Lung microvascular endothelial cell (primary cell): ENCODE measurements around the gene MBD2. TPM values are rescaled to one million over a fixed set of nuclear protein-coding genes. Genes with fewer than 3 reads are reported as not detected.

Source experiments
- DNase-seq, 2 donors: peaks; one replicate each; pipeline versions ENCODE4 v3.0.0 to v3.0.0-alpha.2; 2010; ENCODE audit warnings: low read depth in 2 of 2
- total RNA-seq: library from RNA; depleted of rRNA; stranded (reverse); fragments of >200 nt; gene quantifications from 2 replicates; pipeline ENCODE4 v1.2.1, GENCODE V29; 2014

MBD2 gene
- total RNA-seq, 1 donor from 2014 or later: 45.0 TPM

DNA sequence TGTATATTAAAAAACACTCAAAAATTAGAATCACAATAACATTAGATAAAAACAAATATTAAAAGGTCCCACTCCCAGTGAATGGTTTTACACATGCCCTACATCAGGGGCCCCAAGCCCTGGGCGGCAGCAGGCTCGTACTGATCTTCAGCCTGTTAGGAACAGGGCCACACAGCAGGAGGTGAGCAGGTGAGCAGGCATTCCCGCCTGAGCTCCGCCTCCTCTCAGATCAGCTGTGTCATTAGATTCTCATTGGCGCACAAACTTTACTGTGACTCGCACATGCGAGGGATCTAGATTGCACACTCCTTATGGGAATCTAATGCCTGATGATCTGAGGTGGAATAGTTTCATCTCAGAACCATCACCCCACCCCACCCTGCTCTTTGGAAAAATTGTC is 74.2 kb downstream of the MBD2 start:
- DNase-seq: no peak

DNA sequence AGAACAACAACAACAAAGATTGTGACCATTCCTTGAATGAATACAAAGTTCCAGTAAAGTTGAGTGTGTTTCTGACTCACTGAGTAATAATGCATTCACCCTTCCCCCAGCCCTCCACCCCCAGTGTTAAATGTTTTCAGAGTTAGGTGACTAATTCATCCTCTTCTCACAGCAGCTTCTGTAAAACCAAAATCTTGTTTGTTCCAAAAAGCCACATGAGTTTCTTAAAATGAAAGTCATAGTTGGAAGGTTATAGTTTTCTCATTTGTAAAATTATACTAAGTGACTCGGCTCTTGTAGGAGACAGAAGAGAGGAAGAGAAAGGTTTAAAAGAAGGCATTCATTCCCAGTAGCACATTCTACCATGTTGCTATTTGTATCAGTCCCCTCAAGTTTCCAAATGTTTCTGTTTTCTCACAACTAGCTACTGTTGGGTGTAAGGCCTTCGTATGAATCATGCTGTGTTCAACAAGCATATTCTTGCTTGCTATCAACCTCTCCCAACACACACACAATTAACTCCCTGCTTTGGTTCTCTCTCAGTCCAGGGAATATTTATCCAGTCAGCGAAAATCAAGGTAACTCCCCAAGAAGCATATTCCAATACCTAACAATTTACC is 75.3 kb downstream of the MBD2 start:
- DNase-seq: peak; percentile 64 to 91

DNA sequence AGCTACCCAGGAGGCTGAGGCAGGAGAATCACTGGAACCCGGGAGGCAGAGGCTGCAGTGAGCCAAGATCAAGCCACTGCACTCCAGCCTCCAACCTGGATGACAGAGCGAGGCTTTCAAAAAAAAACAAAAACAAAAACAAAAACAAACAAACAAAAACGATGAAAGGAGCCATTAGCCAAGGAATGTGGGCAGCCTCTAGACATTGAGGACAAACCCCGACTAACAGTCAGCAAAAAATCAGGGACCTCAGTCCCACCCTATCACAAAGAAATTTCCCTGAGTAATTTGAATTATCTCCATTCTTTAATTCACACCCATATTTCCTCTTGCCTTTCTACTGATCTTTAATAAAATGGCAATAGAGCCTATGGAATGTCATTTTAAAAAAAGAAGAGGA is 75.8 kb downstream of the MBD2 start:
- no peak for DNase-seq

DNA sequence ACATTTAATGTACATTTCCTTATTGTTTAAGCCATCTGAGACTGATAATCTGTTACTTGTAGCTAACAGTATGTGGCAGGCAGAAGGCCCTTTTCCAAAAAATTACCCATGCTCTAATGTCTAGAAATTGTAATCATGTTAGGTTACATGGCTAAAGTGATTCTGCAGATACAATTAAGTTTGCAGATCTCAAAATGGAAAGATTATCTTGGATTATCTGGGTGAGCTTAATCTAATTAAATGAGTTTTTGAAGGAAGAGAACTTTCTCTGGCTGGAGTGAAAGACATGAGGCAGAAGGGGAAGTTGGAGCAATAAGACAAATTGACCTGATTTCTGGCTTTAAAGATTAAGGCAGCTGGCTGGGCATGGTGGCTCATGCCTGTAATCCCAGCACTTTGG is 76.3 kb downstream of the MBD2 start:
- DNase-seq: no peak

DNA sequence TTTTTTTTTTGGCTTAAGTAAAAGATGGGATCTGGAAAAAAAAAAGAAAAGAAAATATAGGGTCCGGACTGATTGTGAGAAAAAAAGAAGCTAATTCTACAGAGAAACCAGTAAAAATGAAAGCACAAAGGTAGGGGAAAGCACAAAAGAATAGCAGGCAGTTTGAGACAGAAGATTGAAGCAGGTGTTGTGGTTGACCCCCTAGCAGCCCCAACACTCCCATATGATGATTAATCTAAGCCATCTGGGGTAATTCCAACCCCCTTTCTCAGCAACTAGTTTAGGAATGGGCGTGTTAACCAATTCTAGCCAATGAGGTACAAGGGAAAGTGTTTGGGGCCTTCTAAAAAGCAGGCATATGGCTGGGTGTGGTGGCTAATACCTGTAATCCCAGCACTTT is 77.0 kb downstream of the MBD2 start:
- no peak for DNase-seq

DNA sequence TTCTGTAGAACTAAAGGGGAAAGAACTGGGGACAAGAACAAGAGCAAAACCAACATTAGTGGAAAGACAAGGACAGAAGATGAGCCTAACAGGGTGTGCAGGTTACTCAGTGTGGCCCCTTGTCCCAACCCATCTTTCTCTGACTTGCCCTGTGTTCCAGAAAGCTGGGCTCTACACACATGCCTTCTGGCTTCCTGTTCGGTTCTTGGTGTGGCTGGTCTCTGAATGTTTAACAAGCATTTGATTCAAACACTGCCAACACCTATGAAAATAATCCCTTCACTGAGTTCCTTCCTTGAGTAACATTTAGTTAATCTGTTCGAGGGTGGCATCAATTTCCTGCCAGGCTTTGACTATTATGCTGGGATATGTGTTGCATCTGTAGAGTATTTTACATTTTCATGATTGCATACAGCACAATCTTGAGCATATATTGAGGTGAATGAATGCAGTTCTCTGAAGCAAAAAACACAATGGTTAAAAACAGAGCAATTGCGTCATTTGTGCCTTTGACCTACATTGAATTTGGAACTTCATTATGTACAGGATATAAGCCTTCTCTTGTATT is 83.3 kb downstream of the MBD2 start:
- no peak for DNase-seq

DNA sequence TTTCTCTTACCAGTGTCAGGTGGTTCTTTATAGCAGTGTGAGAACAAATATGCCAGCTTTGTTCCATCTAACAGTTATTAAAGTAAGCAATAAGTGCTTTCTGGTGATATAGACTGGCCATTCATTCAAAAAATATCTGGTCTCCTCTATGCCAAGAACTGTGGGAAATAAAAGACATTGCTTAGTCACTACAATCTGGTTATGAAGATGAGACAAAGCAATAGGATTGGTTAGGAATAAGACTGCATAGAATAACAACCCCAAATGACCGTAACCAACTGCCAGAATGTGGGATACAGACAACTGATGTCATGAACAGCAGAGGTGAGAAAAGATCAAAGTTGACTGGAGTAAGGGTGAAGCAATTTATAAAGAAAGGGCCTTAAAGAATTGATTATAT is 83.8 kb downstream of the MBD2 start:
- no peak for DNase-seq

DNA sequence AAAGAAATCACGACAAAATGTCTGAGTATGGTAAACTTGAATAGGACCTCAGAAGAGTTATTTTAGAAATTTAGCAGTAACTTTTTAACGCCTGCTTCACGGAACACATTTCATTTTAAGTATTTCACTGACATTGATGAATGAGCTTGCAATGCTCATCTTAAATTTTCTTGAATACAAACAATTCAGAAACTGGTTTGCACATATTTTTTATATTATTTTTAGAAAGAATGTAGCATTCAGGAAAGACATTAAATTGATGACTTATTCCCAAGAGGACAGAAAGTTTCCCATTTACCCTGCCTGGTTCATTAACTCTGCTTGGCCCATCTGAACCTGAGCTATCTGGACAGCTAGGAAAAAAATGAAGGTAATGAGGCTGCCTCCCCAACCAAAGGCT is 89.3 kb downstream of the MBD2 start:
- DNase-seq: no peak

DNA sequence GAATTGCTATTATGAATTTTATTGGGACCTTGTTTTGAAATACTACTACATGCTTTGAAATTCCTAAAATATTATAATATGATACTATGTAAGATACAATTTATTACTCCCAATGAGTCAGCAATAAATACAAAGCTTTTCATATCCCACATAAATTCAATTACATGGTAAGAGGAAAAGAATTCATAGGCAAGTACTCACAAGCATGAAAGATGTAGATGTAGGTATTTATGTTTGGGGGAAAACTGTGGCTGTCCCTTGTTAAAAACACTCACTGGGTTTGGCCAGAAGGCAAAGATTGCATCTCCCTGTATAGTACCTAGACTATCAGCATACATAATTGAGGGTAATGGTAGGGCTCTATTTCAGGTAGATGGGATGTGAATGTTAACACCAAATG is 90.4 kb downstream of the MBD2 start:
- no peak for DNase-seq

DNA sequence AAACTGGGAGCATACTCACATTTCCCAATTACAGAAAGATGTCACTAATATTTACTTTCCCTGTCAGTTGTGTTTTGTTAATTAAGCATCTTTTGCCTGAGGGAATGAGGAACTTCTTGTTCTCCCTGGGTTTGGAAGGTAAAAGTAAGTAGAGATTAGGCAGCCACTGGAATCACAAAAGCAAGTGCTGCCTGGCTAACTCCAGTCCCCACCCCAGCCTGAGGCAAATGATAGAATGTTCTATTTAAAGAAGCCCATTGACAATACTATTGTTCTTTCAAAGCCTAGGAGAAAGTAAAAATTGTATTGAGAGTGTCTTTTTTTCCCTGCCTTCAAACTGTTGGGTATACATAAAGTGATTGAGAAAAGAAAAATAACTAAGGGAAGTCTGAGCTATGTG is 93.8 kb downstream of the MBD2 start:
- no peak for DNase-seq

DNA sequence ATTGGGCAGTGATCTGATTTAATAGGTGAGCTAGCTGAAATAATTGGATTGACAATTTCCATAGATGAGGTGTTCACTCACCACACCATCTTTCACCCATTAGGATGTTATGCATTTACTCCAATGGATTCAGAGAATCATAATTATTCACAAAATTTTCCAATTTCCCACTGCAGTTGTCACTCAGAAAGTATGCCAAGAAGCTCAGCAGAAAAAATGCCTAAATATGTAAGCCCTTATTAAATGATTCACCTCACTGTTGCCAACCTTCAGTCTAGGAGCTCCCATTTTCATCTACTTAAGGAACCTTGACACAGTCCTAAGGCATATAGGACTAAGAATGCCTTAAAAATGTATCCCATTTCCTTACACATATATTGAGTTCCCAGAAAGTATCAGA is 94.3 kb downstream of the MBD2 start:
- no peak for DNase-seq

DNA sequence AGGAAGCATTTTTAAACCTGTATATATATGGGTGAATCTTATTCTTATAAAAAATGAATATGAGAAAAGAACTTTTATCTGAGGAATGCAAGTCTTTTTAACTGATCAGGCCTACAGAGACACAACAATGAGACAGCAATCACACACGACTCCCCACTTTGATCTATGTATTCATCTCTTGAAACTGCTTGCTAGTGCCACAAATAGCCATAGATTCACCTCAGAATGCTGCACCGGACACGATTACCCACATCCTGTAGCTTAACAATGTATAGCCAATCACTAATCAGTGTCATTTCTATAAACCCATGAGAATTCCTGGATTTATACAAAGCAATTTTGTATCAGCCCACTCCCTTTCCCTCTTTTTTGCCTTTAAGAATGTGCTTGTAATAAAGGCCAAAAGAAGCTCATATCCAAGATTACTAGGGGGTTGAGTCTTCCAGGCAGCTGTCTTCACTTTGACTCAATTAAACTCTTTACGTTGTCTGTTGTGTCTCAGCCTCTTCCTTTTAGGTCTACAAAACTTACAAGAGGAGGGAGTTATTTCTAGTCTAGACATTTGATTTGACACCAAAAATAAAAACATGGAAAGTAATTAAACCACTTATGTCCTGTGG is 94.9 kb downstream of the MBD2 start:
- DNase-seq: no peak

DNA sequence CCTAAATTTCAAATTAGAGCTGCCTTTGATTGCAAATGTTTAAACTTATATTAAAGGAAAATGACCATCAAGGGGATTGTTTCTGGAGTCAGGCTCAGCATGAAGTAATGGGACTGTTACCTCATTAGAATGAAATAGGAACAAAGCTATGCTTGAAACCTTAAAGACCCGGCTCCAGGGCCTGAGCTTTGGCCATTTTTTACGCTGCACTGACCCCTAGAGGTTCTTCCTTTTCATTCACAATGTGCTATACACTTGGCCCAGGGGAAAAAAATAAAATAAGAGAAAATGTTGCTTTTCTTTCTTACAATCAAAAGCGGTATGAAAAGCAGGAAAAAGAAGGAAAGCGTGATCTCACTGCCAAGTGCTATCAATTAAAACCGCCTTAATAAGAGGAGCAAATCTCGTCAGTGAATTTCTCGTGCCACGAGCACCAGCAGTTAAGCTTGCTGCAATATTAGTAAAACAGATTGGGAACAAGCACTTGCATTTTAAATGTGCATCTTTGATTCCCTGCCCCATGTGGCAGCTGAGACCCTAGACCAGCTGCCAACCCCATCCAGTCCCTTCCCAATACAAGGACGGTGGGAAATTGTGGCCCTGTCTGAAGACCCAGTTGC is 96.6 kb downstream of the MBD2 start:
- DNase-seq: peak; percentile 59 to 68

DNA sequence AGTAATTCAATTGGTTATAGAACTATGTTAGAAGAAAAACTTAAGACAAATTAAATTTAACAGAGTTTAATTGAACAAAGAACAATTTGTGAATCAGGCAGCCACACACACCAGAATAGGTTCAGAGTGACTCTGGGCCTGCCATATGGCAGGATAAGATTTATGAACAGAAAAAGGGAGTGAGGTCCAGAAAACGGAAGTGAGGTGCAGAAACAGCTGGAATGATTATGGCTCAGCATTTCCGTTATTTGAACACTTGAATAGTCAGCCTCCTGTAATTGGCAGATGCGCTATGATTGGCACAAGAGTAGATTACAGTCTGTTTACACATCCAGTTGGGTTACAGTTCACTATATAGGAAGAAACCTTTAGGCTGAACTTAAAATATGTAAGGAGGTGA is 99.0 kb downstream of the MBD2 start:
- peak; percentile 55 to 95 for DNase-seq

DNA sequence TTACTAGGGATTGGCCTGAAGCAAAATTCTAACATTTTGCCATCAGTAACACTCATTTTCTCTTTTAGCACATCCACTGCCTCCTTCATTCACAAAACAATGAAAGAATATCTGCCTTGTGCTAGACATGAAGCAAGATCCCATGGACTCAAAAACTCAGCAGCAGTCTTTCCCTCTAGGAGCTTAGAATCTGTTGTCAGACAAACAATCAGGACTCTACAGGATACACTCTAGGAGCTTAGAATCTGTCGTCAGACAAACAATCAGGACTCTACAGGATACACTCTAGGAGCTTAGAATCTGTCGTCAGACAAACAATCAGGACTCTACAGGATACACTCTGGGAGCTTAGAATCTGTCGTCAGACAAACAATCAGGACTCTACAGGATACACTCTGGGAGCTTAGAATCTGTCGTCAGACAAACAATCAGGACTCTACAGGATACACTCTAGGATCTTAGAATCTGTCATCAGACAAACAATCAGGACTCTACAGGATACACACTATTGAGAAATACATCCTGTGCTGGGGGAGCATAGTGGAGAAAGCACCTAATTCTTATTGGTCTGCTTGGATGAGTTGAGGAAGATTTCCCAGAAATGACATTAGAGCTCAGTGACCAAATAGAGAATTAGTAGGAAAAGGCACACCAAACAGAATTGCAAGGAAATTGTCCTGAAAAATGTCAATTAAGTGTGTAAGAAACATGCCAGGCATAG is 100.6 kb downstream of the MBD2 start:
- DNase-seq: peak; percentile 8 to 72

DNA sequence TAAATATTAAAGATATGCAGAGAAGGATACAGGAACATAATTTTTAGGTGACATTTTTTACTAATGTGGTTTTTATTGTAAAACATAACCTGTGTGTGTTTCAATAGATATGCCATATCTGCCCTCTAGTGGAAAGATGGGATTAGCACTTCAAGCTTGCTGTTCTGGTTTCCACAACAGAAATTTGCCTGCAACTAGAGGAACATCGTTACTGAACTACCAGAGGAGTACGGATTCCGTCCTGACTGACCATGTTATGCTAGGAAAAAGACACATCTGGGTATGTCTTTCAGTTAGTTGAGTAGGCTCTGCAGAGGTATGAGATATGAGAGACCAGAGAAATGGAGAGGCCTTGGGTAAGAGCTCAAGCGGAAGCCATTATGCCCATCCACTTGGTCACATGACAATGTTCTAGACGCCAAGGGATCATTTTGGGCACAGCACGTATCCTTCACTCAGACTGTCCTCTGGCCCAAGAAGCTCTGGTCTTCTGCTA is 104.9 kb downstream of the MBD2 start:
- peak; percentile 67 to 79 for DNase-seq

DNA sequence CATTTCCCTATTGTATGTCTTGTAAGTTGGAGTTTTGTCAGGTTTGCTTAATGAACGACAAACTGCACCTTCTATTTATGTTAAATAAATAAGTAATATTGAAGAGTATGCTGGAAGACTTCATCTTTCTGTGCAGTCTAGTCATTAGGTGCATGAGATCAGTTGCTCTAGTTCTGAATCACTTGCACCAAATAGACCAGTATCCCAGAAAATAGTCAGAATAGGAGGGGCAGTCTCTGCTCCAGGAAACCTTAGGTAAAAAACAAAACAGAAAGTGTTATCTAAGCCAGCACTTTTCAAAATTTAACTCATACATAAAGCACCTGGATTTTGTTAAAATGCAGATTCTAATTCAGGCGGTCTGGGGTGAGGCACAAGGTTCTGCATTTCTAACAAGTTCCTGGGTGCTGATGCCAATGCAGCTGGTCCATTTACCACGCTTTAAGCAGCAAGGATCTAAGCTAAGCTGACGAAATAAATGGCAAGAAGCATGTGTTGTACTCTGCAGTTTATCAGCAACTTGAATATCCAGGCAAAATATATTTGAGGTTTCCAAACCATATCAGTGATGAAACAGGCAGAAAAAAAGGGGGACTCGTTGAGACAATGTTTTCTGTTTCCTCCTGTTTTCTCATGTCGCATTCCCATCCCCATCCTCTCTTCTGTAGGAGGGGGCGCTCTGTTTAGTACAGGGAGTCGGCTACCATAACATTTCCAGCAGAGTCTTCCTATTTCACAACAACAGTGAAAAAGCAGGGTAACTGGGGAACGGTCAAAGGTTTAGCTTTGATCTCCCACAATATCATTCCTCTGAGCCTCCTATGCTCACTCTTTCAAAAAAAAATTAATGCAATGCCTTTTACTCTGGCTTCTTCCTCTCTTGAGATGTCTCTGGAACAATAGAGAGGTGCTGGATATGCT is 106.4 kb downstream of the MBD2 start:
- DNase-seq: no peak

DNA sequence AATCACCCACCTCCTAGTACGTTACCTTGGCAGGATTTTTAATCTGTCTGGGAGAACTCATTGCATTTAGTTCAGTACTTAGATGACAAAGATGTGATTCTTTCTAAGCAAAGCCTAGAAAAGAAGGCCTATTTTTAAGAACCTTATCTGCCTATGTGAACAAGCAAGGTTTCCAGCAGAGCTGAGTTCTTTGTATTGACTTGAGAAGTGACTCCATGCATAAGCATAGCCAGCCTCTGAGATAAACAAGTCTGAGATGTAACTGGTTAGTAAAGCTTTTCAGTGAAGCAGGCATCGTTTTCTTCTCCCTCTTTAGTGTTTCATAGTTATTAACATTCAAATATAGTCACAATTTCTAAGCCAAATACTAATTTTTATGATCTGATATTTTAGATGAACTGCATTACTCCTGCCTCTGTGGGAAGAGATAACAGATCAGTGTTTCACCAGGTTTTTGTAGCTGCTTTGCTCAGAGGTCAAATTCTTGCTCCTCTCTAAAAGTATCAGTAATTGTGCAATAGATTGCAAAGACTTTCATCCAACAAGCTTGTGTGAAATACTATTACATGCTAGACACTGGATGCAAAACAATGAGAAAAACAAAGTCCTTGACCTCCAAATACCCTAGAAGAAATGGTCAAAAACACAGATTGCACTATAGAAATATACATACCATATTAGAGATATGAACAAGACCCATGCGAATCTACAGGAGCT is 107.8 kb downstream of the MBD2 start:
- DNase-seq: no peak

DNA sequence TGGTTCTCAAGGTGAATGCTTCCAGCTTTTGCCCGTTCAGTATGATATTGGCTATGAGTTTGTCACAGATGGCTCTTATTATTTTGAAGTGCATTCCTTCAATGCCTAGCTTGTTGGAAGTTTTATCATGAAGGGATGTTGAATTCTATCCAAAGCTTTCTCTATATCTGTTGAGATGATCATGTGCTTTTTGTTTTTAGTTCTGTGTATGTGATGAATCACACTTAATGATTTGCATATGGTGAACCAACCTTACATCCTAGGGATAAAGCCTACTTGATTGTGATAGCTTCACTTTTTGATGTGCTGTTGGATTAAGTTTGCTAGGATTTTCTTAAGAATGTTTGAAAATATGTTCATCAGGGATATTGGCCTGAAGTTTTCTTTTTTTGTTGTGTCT is 112.1 kb downstream of the MBD2 start:
- DNase-seq: no peak

DNA sequence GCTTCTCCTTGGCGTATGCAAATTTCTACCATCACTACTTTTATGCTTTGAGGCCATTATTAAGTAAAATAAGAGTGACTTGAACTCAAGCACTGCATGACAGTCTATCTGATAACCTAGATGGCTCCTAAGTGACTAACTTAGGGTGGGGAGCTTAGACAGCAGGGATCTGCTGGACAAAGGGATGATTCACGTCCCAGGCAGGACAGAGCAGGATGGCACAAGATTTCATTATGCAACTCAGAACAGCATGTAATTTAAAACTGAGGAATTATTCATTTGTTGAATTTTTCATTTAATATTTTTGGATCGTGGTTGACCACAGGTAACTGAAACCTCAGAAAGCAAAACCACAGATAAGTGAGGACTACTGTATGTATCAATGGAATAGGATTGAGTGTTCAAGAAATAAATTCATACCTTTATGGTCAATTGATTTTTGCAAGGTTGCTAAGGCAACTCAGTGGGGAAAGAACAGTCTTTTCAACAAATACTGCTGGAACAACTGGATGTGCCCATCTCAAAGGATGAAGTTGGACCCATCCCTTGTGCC is 115.3 kb downstream of the MBD2 start:
- DNase-seq: no peak
